NCI-H510A (cell line): ENCODE data around the gene DCST1.

Experiments
- DNase-seq: peaks from one replicate; lab custom pipeline; 2025; lab: John Stamatoyannopoulos, UW

Gene DCST1

DNA sequence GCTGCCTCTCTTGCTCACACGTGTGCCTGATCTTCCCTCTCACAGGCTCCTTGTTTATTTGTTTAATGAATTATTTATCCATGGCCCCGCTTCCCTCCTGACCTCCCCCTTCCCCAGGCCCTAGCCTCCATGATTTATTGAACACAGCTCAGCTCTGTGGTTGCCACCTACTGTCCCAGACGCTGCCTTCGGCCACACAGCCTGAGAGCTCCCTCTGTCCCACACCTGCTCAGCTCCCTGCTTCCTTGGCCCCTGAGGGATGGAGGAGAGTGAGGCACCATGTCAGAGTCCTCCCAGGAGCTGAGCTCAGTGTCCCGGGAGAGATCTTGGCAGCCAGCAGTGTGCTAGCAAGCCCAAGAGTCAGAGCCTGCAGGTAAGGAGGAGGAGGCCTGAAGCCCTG lies 41.9 kb downstream of the DCST1 start:
- no peak for DNase-seq

DNA sequence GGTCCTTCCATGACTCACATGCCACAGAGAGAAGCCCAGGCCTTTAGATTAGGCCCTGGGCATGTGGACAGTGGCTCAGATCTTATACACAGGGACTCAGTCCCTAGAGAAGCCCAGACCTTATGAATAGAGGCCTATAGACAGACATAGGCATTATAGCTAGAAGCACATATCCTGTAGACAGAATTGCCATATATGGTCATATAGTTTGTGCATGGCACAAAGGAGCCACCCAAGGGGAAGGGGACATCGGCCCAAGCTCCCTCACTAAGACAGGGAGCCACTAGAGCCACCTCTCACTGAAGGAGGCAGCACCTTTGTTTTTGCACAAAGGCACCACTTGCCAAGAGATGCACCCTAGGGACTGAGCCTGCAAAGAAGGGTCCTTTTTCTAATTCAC lies 42.7 kb downstream of the DCST1 start:
- no peak for DNase-seq

DNA sequence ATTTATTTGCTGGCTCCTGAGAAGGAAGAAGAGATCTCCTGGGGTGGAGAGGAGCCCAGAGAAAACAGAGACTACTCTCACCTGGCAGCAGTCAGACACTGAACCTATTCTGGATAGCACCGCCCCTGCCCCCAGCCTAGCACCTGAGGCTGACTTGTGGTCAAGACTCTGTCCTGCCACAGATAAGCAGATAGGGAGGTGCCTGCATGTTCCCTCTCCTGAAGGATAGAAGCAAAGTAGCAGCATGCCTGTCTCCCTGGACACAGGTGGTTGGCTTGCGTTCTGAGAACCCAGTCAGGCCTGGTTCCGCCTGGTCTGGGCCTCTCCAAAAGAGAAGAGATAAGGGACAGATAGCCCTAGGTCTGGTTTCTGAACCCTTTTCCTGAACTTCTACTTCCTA lies 43.7 kb downstream of the DCST1 start:
- no peak for DNase-seq

DNA sequence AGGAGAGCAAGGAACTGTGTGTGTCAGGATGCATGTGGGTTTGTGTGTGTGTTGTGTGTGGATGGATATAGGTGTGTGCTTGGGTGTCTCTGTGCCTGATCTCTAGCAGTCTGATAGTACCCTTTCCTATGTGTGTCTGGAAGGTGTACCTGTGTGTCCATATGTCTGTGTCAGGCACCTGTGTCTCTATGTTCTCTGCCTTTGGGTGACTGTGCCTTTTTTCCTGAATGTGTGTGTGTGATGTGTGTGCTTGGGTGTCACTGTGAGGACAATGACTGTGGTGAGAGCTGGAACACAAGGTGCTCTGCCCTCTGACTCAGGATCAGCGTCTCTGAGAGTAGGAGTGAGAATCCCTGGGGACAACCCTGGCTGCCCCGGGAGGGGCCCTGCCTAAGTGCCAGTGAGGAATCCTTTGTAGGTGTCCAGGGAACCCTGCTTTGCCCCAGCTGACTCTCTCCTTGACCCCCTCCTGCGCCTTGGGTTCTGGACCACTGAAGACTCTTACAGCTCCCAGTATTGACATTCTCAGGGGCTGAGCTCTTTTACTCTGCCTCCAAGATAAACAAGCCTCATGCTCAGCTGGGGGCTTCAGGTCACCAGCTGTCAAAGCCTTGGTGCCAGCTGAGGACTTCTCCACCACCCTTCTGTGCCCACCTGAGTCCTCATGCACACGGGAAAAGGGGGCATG lies 44.3 kb downstream of the DCST1 start:
- DNase-seq = no peak

DNA sequence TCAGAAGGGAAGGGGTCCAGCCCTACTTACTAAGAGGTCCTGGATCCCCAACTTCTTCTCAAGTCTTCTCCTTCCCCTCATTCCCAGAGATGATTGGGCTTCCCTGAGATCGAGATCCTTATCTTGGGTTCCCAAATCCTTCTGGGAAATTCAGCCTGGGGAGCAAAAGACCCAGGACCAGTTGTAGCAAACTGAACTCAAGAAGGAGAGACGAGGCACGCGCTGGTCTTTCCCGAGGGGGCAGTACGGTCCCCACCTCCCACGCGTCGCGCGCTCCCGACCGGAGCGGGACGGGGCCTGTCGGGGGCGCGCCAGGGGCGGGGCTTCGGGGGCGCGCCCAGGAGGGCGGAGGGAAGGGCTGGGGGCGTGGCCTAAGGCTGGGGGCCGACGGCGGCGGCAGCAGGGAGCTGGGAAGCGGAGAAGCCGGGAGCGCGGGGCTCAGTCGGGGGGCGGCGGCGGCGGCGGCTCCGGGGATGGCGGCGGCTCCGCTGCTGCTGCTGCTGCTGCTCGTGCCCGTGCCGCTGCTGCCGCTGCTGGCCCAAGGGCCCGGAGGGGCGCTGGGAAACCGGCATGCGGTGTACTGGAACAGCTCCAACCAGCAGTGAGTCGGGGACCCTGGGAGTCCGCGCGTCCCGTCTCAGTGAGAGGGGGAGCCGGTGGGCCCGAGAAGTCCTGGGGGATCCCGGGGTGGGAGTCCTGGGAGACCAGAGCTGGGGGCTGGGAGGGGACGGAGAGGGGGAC lies 45.0 kb downstream of the DCST1 start, which contains the start of gene EFNA3:
TSS of gene EFNA3 (plus strand) at position 369 of the 741 bp plus-strand sequence. CDS start at position 474, 105 bp downstream.
- no peak for DNase-seq

DNA sequence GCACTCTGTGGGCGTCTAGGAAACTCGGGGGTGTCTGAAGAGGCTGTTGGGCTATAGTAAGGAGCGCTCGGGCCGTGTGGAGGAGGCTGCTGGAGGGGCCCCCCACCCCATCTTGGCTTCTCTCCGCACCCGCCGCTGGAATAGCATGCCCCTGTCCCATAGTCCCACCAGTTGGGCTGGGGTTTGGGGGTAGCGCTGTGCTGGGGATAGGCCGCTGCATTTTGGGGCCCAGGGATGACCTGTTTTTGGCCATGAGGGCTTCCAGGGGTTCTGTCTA lies 45.5 kb downstream of the DCST1 start:
- DNase-seq = no peak

DNA sequence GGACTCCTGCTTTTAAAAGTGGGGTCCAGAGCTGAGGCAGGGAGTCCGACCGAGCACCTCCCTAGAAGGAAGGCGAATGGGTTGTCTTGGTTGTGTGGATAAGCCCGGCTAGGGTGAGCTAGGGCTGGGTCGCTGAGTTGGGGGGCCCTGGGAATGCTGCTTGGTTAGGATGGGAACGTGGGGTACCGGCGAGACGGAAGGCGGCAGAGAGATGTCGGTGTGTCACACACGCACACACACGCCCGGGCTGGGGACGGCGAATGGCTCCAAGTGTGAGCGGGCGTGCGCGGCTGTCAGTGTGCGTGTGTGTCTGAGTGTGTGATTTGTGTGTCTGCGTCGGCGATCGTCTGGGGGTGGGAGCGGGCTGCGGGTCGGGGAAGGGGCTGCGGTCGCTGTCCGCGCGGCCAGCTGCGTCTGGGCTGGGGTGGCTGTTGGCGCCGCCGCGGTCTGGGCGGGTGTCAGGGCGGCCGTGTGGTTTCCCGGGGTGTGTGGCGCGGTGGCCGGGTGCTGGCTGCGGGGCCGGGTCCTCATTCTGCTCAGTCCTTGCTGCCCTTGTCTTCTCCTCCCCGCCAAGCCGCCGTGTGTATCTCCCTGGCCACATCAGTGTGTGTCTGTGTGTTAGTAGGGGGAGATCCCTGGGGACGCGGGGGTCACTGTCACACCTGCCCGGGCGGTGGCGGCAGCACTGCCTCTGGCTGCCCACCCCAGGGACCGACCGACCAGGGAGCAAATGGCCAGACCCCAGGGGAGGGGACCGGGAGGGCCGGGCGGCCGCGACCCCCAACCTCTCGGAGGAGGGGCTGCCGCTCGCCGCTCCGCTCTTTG lies 46.1 kb downstream of the DCST1 start:
- DNase-seq = no peak

DNA sequence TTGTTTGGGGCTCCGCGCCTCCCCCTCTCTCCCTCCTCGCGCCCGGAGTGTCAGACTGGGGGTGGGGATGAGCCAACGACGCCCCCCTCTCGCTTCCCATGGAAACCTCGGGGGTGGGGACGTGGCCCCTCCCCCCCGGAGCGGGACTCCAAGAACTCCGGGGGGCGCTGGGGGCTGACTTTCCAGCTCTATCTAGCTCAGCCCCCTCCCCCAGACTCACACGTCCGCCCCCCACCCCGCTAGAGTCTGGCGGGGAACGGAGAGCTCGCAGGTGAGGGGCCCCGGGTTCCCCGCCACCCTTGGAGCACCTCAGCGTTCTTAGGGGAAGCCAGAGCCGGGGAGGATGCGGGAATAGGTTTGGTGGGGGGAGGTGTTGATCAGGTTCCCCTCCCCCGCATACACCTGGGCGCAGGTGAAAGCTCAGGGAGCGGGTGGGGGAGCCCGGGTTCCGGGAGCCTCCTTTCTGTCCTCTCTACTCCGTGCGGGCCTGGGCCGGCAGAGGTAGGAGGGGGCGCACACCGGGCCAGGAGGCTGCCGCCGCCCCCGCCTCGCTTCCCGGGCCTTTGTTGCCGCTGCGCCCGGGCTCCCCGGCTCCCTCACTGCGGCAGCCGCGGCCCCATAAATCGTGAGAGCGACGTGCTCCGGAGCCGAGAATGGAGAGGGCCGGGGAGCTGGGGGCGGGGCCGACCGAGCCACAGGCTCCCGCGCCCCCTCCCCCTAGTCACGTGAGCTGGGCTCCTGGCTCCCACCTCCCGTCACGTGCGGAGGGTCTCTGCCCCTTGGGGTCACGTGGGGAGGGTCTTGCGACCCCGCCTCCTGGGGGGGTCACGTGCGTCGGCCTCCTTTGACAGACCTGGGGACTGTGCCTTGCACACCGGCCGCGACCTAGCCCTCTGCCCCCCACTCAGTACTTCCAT lies 46.9 kb downstream of the DCST1 start:
- peak; percentile 65 for DNase-seq

DNA sequence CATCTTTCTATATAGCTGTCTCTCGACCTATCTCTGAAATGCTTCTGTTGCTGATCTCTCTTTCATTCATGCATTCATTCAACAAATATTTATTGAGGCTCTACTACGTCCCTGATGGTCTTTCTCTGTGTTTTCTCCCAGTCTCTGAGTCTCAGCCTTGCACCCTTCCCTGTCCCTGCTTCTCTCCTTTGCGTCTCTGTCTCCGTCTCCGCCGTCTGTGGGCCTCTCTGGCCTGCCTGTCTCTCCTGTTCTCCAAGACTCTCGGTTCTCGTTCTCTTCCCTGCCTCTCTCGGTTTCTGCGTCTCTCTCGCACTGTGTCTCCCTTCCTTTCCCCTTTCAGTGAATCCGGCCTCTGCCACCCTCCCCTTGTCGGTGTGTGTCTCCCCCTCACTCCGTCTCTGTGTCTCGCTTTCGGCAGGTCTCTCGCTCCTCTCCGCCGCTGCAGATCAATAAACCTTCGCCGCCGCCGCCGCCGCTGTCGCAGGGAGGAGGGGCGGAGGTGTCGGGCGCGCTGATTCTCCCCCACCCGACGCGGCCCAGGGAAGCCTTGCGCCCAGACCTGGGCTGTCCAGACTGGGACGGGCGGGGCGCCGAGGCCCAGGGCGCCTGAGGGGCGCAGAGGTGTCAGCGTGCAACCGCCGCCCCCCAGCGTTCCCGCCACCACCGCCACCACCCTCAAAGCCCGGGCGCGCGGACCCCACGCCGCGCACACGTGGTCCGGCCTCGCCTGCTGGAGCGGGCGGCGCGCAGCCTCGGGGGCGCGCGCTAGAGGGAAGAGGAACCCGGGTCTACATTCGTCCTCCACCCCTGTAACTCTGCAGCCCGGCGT lies 48.1 kb downstream of the DCST1 start:
- no peak for DNase-seq

DNA sequence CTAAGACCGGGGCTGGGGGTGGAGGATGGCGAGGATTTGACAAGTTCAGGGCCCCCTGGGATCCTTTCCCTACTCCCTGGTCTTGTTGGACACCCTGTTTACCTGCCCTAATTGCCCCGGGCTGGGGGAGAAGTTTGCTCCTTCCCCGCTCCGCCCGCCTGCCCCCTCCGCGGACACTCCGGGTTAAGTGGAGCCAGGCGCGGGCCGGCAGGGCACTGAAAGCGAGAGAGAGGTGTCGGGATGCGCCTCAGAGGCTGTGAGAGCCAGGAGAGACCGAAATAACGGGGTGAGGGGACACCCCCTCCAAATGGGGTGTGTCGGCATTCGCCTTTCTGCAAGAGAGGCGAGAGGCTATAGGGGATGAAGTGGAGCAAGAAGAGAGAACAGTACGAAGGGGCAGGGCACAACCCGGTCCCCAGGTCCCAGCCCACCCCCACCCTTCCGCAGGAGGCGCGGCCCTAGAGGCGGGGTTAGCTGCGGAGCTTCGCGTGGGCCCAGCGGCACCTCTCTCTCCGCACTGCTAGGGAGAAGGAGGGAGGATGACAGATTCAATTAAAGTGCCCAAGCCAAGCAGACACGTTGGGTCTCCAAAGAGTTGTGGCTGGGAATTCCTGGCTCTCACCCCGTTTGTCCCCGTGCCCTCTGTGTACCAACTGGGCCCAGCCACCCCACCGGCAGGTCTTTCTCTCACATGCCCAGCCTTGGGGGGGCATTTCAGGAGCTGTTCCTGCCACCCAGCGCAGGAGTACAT lies 48.9 kb downstream of the DCST1 start:
- DNase-seq = no peak

DNA sequence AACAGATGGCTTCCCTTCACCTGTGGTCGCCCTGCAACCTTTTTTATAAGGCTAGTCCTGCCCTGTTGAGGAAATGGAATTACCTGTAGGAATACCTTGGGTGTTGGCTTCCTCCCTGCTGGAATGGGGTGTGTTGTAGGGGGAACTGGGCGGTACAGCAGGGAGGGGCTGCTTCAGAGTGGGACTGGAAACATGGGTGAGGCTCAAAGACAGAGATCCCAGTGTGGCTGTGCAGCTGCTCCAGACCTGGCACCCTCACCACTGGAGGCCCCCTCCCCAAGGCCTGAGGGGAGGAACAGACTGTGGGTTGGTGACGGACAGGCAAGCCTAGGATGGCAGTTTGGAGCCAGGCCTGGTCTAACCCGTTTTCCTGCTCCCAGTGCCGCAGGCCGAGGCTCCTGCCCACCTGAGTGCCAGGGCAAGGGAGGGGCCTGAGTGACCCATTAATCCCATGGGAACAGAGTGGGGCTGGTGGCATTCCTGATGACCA lies 49.5 kb downstream of the DCST1 start:
- no peak for DNase-seq

DNA sequence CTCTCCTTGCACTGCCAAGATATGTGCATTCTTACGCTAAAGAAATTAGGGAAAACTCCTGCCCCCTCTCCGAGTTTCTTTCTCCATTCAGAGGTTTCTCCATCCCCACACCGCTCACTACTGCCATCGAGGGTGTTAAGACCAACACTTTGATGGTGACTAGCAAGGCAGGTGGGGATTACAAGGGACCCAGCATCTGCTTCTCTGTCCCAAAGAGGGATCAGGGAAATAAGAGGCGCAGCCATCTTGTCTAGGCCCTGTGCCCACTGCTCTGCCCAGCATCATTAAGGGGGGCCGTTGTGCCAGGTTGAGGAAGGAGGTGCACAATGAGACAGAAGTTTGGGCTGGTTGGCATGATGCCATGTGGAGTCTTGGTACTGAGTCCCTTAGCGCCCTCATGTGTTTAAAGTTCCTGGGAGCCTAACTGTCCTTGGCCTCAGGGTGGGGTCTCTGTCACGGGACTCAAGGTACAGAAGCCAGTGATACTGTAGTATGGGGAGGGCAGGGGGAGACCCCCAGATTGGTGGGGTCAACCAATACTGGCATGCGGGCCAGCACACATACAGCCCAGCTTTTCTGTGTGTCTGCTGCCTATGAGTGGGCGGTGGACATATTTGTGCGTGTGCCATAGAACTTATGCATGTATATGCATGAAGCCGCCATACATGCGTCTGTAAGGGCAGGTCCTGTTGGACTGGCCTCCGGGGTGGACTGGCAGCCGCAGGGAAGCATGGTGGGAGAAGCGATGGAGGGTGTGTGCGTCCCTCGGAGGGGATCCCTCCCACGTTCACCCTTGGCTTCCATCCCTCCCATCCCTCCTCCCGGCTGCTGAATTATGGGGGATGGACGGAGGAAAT lies 50.5 kb downstream of the DCST1 start:
- no peak for DNase-seq

DNA sequence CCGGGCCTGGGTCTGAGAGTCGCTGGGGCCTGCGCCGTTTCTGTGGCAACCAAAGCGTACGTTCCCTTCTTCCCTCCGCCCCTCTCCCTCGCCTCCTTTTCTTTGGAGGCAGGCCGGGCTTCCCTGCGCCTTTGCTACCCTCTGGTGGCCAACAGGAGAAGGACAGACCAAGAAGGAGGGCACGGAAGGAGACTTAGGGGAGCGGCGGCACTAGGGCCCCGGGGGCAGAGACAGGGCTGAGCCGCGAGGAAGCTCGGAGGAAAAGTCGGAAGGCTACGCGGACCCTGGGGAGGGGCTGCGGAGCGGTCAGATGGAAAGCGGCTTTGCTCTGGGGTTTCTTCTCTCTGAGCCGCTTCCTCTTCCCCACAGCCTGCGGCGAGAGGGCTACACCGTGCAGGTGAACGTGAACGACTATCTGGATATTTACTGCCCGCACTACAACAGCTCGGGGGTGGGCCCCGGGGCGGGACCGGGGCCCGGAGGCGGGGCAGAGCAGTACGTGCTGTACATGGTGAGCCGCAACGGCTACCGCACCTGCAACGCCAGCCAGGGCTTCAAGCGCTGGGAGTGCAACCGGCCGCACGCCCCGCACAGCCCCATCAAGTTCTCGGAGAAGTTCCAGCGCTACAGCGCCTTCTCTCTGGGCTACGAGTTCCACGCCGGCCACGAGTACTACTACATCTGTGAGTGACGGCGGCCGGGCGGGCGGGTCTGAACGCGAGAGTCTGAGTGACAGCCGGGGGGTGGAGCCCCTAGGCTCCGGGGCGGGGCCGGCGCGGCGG lies 51.3 kb downstream of the DCST1 start:
- DNase-seq = peak; percentile 84

DNA sequence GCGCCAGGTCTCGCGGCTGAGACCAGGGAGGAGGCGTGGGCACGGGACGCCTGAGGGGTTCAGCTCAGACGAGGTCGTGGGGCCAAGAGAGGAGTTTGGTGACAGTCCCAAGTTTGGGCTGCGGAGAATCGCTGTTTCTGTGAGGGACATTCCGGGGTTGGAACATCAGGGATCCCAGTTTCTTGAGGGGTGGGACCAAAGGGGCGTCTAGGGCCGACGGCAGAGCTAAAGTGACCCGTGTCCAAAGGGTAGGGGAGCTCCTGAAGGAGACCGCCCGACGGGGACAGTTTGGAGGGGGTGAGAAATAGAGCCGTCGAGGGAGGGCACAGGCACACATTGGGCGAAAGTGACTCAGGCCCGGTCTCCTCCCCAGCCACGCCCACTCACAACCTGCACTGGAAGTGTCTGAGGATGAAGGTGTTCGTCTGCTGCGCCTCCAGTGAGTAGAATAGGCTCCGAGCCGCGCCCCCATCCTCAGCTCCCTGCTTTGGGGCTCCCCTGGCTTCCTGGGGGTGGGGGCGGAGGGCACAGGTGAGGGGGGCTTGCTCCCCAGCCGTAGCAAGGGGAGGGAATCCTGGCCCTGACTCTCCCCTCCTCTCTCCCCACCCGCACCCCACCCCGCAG lies 52.0 kb downstream of the DCST1 start:
- DNase-seq = no peak

DNA sequence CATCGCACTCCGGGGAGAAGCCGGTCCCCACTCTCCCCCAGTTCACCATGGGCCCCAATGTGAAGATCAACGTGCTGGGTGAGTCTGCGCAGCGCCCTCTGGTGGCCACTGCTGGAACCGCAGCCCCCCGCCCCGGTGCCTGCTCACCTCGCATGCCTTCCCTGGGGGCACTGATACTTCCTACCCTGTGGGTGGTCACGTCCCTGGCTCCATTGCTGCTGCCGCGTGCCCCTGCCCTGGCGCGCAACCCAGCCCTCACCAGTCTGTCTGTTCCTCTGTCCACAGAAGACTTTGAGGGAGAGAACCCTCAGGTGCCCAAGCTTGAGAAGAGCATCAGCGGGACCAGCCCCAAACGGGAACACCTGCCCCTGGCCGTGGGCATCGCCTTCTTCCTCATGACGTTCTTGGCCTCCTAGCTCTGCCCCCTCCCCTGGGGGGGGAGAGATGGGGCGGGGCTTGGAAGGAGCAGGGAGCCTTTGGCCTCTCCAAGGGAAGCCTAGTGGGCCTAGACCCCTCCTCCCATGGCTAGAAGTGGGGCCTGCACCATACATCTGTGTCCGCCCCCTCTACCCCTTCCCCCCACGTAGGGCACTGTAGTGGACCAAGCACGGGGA lies 52.6 kb downstream of the DCST1 start:
- no peak for DNase-seq

DNA sequence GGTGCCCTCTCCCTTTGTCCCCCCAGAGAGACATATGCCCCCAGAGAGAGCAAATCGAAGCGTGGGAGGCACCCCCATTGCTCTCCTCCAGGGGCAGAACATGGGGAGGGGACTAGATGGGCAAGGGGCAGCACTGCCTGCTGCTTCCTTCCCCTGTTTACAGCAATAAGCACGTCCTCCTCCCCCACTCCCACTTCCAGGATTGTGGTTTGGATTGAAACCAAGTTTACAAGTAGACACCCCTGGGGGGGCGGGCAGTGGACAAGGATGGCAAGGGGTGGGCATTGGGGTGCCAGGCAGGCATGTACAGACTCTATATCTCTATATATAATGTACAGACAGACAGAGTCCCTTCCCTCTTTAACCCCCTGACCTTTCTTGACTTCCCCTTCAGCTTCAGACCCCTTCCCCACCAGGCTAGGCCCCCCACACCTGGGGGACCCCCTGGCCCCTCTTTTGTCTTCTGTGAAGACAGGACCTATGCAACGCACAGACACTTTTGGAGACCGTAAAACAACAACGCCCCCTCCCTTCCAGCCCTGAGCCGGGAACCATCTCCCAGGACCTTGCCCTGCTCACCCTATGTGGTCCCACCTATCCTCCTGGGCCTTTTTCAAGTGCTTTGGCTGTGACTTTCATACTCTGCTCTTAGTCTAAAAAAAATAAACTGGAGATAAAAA lies 53.4 kb downstream of the DCST1 start:
- no peak for DNase-seq
